H9 (cell line): ENCODE data around the gene IFT80. TPM values are rescaled to one million over a fixed set of nuclear protein-coding genes. Genes with fewer than 3 reads are reported as not detected.

ENCODE experiments used
- DNase-seq: peaks from one replicate; pipeline ENCODE4 v3.0.0-alpha.2; 2017
- H2AFZ ChIP-seq: one replicate; pipeline ENCODE4 v1.6.1; 2013; ENCODE audit warnings: mild to moderate bottlenecking, low read length, control low read depth, moderate library complexity
- H2AK5ac ChIP-seq: 2 replicates; pipeline ENCODE4 v1.6.1; 2013; ENCODE audit warnings: low read length, control low read depth, mixed read lengths; ENCODE audit not compliant: insufficient read length
- H2BK120ac ChIP-seq: one replicate; pipeline ENCODE4 v1.6.1; 2013; ENCODE audit warnings: low read depth, mild to moderate bottlenecking, low read length, control low read depth, inconsistent platforms; ENCODE audit not compliant: poor library complexity, severe bottlenecking
- H2BK12ac ChIP-seq: 2 replicates; pipeline ENCODE4 v1.6.1; 2013; ENCODE audit warnings: low read length, control low read depth, mixed read lengths, low read depth; ENCODE audit not compliant: insufficient read length
- H2BK15ac ChIP-seq: 2 replicates; pipeline ENCODE4 v1.6.1; 2013; ENCODE audit warnings: low read depth, low read length, control low read depth
- H2BK20ac ChIP-seq: one replicate; pipeline ENCODE4 v1.6.1; 2013; ENCODE audit warnings: low read depth, mild to moderate bottlenecking, low read length, control low read depth, inconsistent platforms; ENCODE audit not compliant: poor library complexity, severe bottlenecking
- H2BK5ac ChIP-seq: 2 replicates; pipeline ENCODE4 v1.6.1; 2013; ENCODE audit warnings: low read length, control low read depth, mixed read lengths; ENCODE audit not compliant: insufficient read length
- H3K14ac ChIP-seq: 2 replicates; pipeline ENCODE4 v1.6.1; 2013; ENCODE audit warnings: low read length, control low read depth; ENCODE audit not compliant: insufficient read depth
- H3K18ac ChIP-seq: 2 replicates; pipeline ENCODE4 v1.6.1; 2013; ENCODE audit warnings: low read depth, mild to moderate bottlenecking, mixed read lengths, low read length, control low read depth; ENCODE audit not compliant: insufficient read length
- H3K23ac ChIP-seq: 2 replicates; pipeline ENCODE4 v1.6.1; 2013; ENCODE audit warnings: low read length, control low read depth, mixed read lengths, low read depth; ENCODE audit not compliant: insufficient read length
- H3K23me2 ChIP-seq: 2 replicates; pipeline ENCODE4 v1.6.1; 2013; ENCODE audit warnings: low read depth, mild to moderate bottlenecking, mixed read lengths, low read length, control low read depth; ENCODE audit not compliant: insufficient read length, poor library complexity, severe bottlenecking
- H3K27ac ChIP-seq: 2 replicates; pipeline ENCODE4 v1.5.1; 2013; ENCODE audit warnings: low read length, control low read depth, mixed read lengths, low read depth; ENCODE audit not compliant: insufficient read length
- H3K27me3 ChIP-seq: 2 replicates; pipeline ENCODE4 v1.6.1; 2013; ENCODE audit warnings: low read length, control low read depth, inconsistent platforms; ENCODE audit not compliant: insufficient read depth
- H3K4ac ChIP-seq: 2 replicates; pipeline ENCODE4 v1.6.1; 2013; ENCODE audit warnings: low read depth, mild to moderate bottlenecking, control low read depth, inconsistent platforms, low read length, moderate library complexity
- H3K4me1 ChIP-seq: 2 replicates; pipeline ENCODE4 v1.6.1; 2013; ENCODE audit warnings: low read length, control low read depth, inconsistent platforms; ENCODE audit not compliant: insufficient read depth
- H3K4me2 ChIP-seq: 2 replicates; pipeline ENCODE4 v1.6.1; 2013; ENCODE audit warnings: low read length, control low read depth, mixed read lengths; ENCODE audit not compliant: insufficient read length, insufficient read depth
- H3K56ac ChIP-seq: 2 replicates; pipeline ENCODE4 v1.6.1; 2013; ENCODE audit warnings: low read depth, mild to moderate bottlenecking, mixed read lengths, low read length, control low read depth; ENCODE audit not compliant: insufficient read length
- H3K79me1 ChIP-seq: 2 replicates; pipeline ENCODE4 v1.6.1; 2013; ENCODE audit warnings: low read depth, mild to moderate bottlenecking, moderate library complexity, low read length, control low read depth, inconsistent platforms; ENCODE audit not compliant: insufficient read depth, poor library complexity, severe bottlenecking
- H3K79me2 ChIP-seq: 2 replicates; pipeline ENCODE4 v1.6.1; 2013; ENCODE audit warnings: low read length, control low read depth, inconsistent platforms; ENCODE audit not compliant: insufficient read depth
- H3K9ac ChIP-seq: 2 replicates; pipeline ENCODE4 v1.6.1; 2013; ENCODE audit warnings: low read length, control low read depth, mixed read lengths; ENCODE audit not compliant: insufficient read length; ENCODE audit errors: extremely low read depth
- H3K9me3 ChIP-seq: one replicate; pipeline ENCODE4 v1.6.1; 2013; ENCODE audit warnings: low read depth, low read length, inconsistent platforms; ENCODE audit not compliant: control insufficient read depth
- H3T11ph ChIP-seq: one replicate; pipeline ENCODE4 v1.6.1; 2013; ENCODE audit warnings: mild to moderate bottlenecking, low read length, control low read depth, inconsistent platforms
- H4K20me1 ChIP-seq: one replicate; pipeline ENCODE4 v1.6.1; 2013; ENCODE audit not compliant: control insufficient read depth, insufficient read length, insufficient read depth
- H4K5ac ChIP-seq: 2 replicates; pipeline ENCODE4 v1.6.1; 2013; ENCODE audit warnings: low read depth, mild to moderate bottlenecking, mixed read lengths, low read length, control low read depth; ENCODE audit not compliant: insufficient read length
- H4K8ac ChIP-seq: replicated peaks from 2 replicates; pipeline ENCODE4 v1.6.1; 2013; ENCODE audit warnings: low read length, control low read depth, mixed read lengths, low read depth; ENCODE audit not compliant: insufficient read length
- H4K91ac ChIP-seq: 2 replicates; pipeline ENCODE4 v1.6.1; 2013; ENCODE audit warnings: low read depth, mild to moderate bottlenecking, moderate library complexity, mixed read lengths, low read length, control low read depth; ENCODE audit not compliant: insufficient read length
- H3K27ac Mint-ChIP-seq, 3 experiments: 2 replicates in 2 of 3; 3 replicates in 1 of 3; pipeline ENCODE4 v1.8.0; 2020 to 2021; ENCODE audit warnings: mixed read lengths in 3 of 3, mild to moderate bottlenecking in 1 of 3, moderate library complexity in 1 of 3
- H3K27me3 Mint-ChIP-seq: 2 replicates; pipeline ENCODE4 v1.8.0; 2021; ENCODE audit warnings: low read depth, mild to moderate bottlenecking, moderate library complexity, mixed read lengths
- H3K36me3 Mint-ChIP-seq, 3 experiments: 2 replicates in 2 of 3; 3 replicates in 1 of 3; pipeline ENCODE4 v1.8.0; 2020 to 2021; ENCODE audit warnings: low read depth in 3 of 3, mixed read lengths in 3 of 3; ENCODE audit not compliant: insufficient read depth in 1 of 3
- H3K4me1 Mint-ChIP-seq, 2 experiments: 2 replicates each; pipeline ENCODE4 v1.8.0; 2020; ENCODE audit warnings: mixed read lengths in 2 of 2
- H3K4me3 Mint-ChIP-seq, 2 experiments: 2 replicates in 1 of 2; 3 replicates in 1 of 2; pipeline ENCODE4 v1.8.0; 2020 to 2021; ENCODE audit warnings: mild to moderate bottlenecking in 2 of 2, mixed read lengths in 2 of 2, moderate library complexity in 1 of 2
- H3K9me3 Mint-ChIP-seq, 2 experiments: 2 replicates in 1 of 2; 3 replicates in 1 of 2; pipeline ENCODE4 v1.8.0; 2020; ENCODE audit warnings: mild to moderate bottlenecking in 2 of 2, mixed read lengths in 2 of 2, moderate library complexity in 1 of 2
- CTCF ChIP-seq: fragments of 200-600 bp; sonication (generic); conservative IDR thresholded peaks from 3 replicates; pipeline ENCODE4 v1.8.0; 2021; ENCODE audit warnings: antibody characterized with exemption, mild to moderate bottlenecking
- WGBS: extraction: QIAGEN DNeasy Blood & Tissue Kit; methylation state at CpG from one replicate; pipeline ENCODE4 v1.1.7; 2013; ENCODE audit warnings: missing lambda C conversion rate, low lambda C conversion rate, mixed read lengths; ENCODE audit not compliant: insufficient read length; ENCODE audit errors: extremely low coverage; 5-methylcytosine and 5-hydroxymethylcytosine counted together
- total RNA-seq: library from RNA; stranded (reverse); gene quantifications from 2 replicates; pipeline ENCODE4 v1.2.1, GENCODE V29; 2021

IFT80 gene
- total RNA-seq, 1 experiment from 2014 or later = 29.0 TPM

GRCh38 chr3:160343132-160343531 lies 55.9 kb downstream of the IFT80 start:
- H3K4me2 ChIP-seq = no peak overlapping the region
- H3T11ph ChIP-seq = no peak overlapping the region
- H3K79me1 ChIP-seq = no peaks in the 10 kb centered on the region
- H2AK5ac ChIP-seq = no peak overlapping the region
- H3K18ac ChIP-seq = no peak overlapping the region
- H4K8ac ChIP-seq = no peak overlapping the region
- H3K36me3 Mint-ChIP-seq = peaks cover under 1 to 7% (median under 1%) of the 10 kb centered on the region in 3 experiments; a peak in 4 of 7 replicates
- no CpG with 5 or more reads among the region's 1 CpG for WGBS
- no peaks in the 10 kb centered on the region for H3K27me3 Mint-ChIP-seq
- no peak overlapping the region for H4K5ac ChIP-seq
- H3K56ac ChIP-seq = no peak overlapping the region
- H4K20me1 ChIP-seq = no peaks in the 10 kb centered on the region
- peaks cover 0 to 5% of the 10 kb centered on the region in 2 experiments; a peak in 1 of 4 replicates for H3K4me1 Mint-ChIP-seq
- H3K27ac ChIP-seq = no peak overlapping the region
- peak; percentile 48 for TF ChIP-seq CTCF
- H3K27me3 ChIP-seq = no peaks in the 10 kb centered on the region
- no peaks in the 10 kb centered on the region for H3K79me2 ChIP-seq
- no peak overlapping the region for H3K4me3 Mint-ChIP-seq
- no peak overlapping the region for H2BK5ac ChIP-seq
- H3K4me1 ChIP-seq = no peaks in the 10 kb centered on the region
- no peak overlapping the region for H3K27ac Mint-ChIP-seq
- peaks cover 4 to 7% of the 10 kb centered on the region in 2 experiments for H3K9me3 Mint-ChIP-seq
- H2BK120ac ChIP-seq = no peak overlapping the region
- H4K91ac ChIP-seq = no peak overlapping the region
- no peak overlapping the region for H2BK20ac ChIP-seq
- no peak overlapping the region for H2AFZ ChIP-seq
- H3K4ac ChIP-seq = no peak overlapping the region
- no peak overlapping the region for H2BK12ac ChIP-seq
- H3K23ac ChIP-seq = no peak overlapping the region
- H3K14ac ChIP-seq = no peak overlapping the region
- no peak overlapping the region for H3K9ac ChIP-seq
- no peaks in the 10 kb centered on the region for H3K9me3 ChIP-seq
- no peak for DNase-seq
- no peak overlapping the region for H2BK15ac ChIP-seq
- H3K23me2 ChIP-seq = no peaks in the 10 kb centered on the region
